K562 (cell line): ENCODE data around the gene RAE1. TPM values are rescaled to one million over a fixed set of nuclear protein-coding genes. Genes with fewer than 3 reads are reported as not detected.

ENCODE experiments used
- CXXC5 ChIP-seq: fragments of 250-450 bp; sonication (Bioruptor Pico); IDR thresholded peaks from 2 replicates; pipeline ENCODE4 v1.8.0; 2022; ENCODE audit warnings: inconsistent platforms, mild to moderate bottlenecking, moderate library complexity
- GTF2E2 ChIP-seq: fragments of 200-800 bp; sonication (Bioruptor generic); IDR thresholded peaks from 2 replicates; pipeline ENCODE4 v1.6.1; 2016; ENCODE audit warnings: missing genetic modification characterization, missing compliant biosample characterization
- MBD2 ChIP-seq: sonication (generic); IDR thresholded peaks from 2 replicates; pipeline ENCODE4 v1.6.1; 2016; ENCODE audit warnings: low read depth, borderline replicate concordance
- MTA3 ChIP-seq: fragments of 450-650 bp; formaldehyde crosslinking; IDR thresholded peaks from 2 replicates; pipeline ENCODE4 v1.6.1; 2017; ENCODE audit warnings: mild to moderate bottlenecking, borderline replicate concordance
- RHOXF2B ChIP-seq: fragments of 250-450 bp; sonication (Bioruptor Pico); conservative IDR thresholded peaks from 2 replicates; pipeline ENCODE4 v1.5.1; 2021
- SRF ChIP-seq, 2 experiments: fragments of 250-450, 450-650 bp in 1 of 2; sonication (Bioruptor Pico) in 1 of 2; sonication (generic) in 1 of 2; formaldehyde crosslinking; IDR thresholded peaks; 2 replicates each; pipeline versions ENCODE4 v1.5.0 to v1.5.1; 2020 to 2022; ENCODE audit warnings: mild to moderate bottlenecking in 1 of 2, missing genetic modification reagents in 1 of 2
- SRSF1 ChIP-seq: fragments of 200-400 bp; formaldehyde crosslinking; IDR thresholded peaks from 2 replicates; pipeline ENCODE4 v1.6.1; 2017; ENCODE audit warnings: mild to moderate bottlenecking, low read depth, low read length, moderate library complexity
- TCF3 ChIP-seq: sonication (generic); formaldehyde crosslinking; IDR thresholded peaks from 2 replicates; pipeline ENCODE4 v1.4.0; 2020; ENCODE audit warnings: mild to moderate bottlenecking, missing genetic modification reagents
- THAP12 ChIP-seq: fragments of 250-450 bp; sonication (Bioruptor Pico); IDR thresholded peaks from 2 replicates; pipeline ENCODE4 v1.9.0; 2021; ENCODE audit warnings: mild to moderate bottlenecking, inconsistent platforms
- XRCC3 ChIP-seq: fragments of 450-650 bp; IDR thresholded peaks from 2 replicates; pipeline ENCODE4 v1.6.1; 2017; ENCODE audit warnings: mild to moderate bottlenecking, moderate library complexity
- YY1 ChIP-seq, 3 experiments: IDR thresholded peaks; 2 replicates each; pipeline ENCODE4 v1.6.1; 2011; ENCODE audit warnings: low read length in 2 of 3, mild to moderate bottlenecking in 2 of 3, moderate library complexity in 2 of 3, borderline replicate concordance in 1 of 3, control low read depth in 1 of 3, low read depth in 1 of 3; ENCODE audit not compliant: insufficient read depth in 3 of 3, insufficient replicate concordance in 2 of 3, control insufficient read depth in 1 of 3, insufficient read length in 1 of 3; ENCODE audit errors: extremely low read depth in 1 of 3
- ZNF212 ChIP-seq: fragments of 450-650 bp; formaldehyde crosslinking; IDR thresholded peaks from 2 replicates; pipeline ENCODE4 v1.4.0; 2020; ENCODE audit warnings: mild to moderate bottlenecking
- ZNF3 ChIP-seq: fragments of 250-450 bp; sonication (Bioruptor Pico); IDR thresholded peaks from 2 replicates; pipeline ENCODE4 v1.5.0; 2021; ENCODE audit warnings: mild to moderate bottlenecking, moderate library complexity
- ZNF311 ChIP-seq: fragments of 250-450 bp; sonication (Bioruptor Pico); IDR thresholded peaks from 2 replicates; pipeline ENCODE4 v1.4.0; 2020; ENCODE audit warnings: mild to moderate bottlenecking, moderate library complexity
- ZNF696 ChIP-seq: fragments of 250-450 bp; sonication (Bioruptor Pico); conservative IDR thresholded peaks from 2 replicates; pipeline ENCODE4 v1.4.0; 2020; ENCODE audit warnings: mild to moderate bottlenecking, moderate library complexity
- ZNF830 ChIP-seq: fragments of 250-450 bp; sonication (Bioruptor Pico); IDR thresholded peaks from 2 replicates; pipeline ENCODE4 v1.5.0; 2021; ENCODE audit warnings: mild to moderate bottlenecking
- ZZZ3 ChIP-seq: fragments of 450-650 bp; IDR thresholded peaks from 2 replicates; pipeline ENCODE4 v1.6.1; 2016; ENCODE audit warnings: antibody characterized with exemption, mild to moderate bottlenecking, moderate library complexity
- polyA plus RNA-seq, 8 experiments: library from polyadenylated mRNA; depleted of rRNA in 4 of 8; stranded (reverse) in 5 of 8; unstranded in 3 of 8; fragments of >200 nt; fragmentation: Nextera tagmentation in 2 of 8; fragmentation: Illumina TruSeq in 1 of 8; extraction: Ambion mirVana in 2 of 8; extraction: Trizol in 1 of 8; gene quantifications; 2 replicates each; pipeline versions ENCODE4 v1.2.1 to v1.2.3, GENCODE V29; 2011 to 2014; ENCODE audit warnings: inconsistent platforms in 1 of 8, missing spikeins in 1 of 8
- total RNA-seq, 7 experiments: library from RNA; depleted of rRNA in 6 of 7; stranded (reverse); fragments of >200 nt in 6 of 7; fragmentation: Illumina TruSeq in 2 of 7; extraction: Trizol in 2 of 7; gene quantifications; 2 replicates each; pipeline versions ENCODE4 v1.2.1 to v1.2.3, GENCODE V29; 2011 to 2021; ENCODE audit warnings: low replicate concordance in 1 of 7
- TF ChIP-seq, protein P1 (sequence below), 2 experiments: IDR thresholded peaks; 2 replicates each; pipeline ENCODE4 v1.6.1; 2012; ENCODE audit warnings: improper control_type of control experiment in 2 of 2, low read depth in 2 of 2, low read length in 2 of 2, borderline replicate concordance in 1 of 2
- TF ChIP-seq, protein P2 (sequence below), 2 experiments: IDR thresholded peaks; 2 replicates each; pipeline ENCODE4 v1.6.1; 2011; ENCODE audit warnings: borderline replicate concordance in 1 of 2, control low read depth in 1 of 2, low read depth in 1 of 2, low read length in 1 of 2, mild to moderate bottlenecking in 1 of 2, mixed read lengths in 1 of 2, moderate library complexity in 1 of 2; ENCODE audit not compliant: insufficient read depth in 1 of 2, insufficient read length in 1 of 2, poor library complexity in 1 of 2, severe bottlenecking in 1 of 2; ENCODE audit errors: extremely low read depth in 1 of 2

RAE1 gene
- total and polyA plus RNA-seq, 9 of the 15 experiments (the other 6 are each of a cell fraction or from before 2014, with no cell fraction given), result 33.7 to 248 (median 77.7) TPM

DNA sequence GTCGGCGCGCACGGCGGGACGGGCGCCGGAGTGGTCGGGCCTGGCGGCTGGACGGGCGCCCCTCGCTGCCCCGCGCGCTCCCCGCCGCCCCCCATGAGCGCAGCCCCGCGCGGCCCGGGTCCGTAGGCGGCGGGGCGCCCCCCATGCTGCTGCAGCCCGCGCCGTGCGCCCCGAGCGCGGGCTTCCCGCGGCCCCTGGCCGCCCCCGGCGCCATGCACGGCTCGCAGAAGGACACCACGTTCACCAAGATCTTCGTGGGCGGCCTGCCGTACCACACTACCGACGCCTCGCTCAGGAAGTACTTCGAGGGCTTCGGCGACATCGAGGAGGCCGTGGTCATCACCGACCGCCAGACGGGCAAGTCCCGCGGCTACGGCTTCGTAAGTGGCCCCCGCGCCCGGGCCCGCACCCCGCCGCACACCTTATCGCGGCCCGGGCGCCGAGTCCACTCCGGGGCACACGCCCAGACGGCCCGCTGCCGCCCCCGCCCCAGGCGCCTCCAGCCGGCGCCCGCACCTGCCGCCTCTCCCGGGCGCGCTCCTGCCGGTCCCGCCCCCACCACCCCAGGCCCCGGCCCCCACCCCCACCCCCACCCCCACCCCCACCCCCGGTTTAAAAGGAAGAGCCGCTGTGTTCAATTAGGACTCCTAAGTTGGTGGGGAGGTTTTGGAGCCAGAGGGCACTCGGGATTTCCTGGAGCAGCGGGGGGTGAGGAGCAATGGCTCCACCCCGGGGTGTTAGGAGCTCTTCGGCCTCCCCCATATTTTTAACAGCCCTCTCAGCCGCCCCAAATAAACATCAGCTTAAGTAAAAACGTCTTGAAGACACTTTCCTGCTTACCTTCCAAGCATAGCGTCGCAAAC lies 40.6 kb downstream of the RAE1 start (continued):
- peak; percentile 53; the same call in 1 of the 2 replicates for TF ChIP-seq THAP12 (CRISPR knock-in tag)
- TF ChIP-seq, protein P1, sequence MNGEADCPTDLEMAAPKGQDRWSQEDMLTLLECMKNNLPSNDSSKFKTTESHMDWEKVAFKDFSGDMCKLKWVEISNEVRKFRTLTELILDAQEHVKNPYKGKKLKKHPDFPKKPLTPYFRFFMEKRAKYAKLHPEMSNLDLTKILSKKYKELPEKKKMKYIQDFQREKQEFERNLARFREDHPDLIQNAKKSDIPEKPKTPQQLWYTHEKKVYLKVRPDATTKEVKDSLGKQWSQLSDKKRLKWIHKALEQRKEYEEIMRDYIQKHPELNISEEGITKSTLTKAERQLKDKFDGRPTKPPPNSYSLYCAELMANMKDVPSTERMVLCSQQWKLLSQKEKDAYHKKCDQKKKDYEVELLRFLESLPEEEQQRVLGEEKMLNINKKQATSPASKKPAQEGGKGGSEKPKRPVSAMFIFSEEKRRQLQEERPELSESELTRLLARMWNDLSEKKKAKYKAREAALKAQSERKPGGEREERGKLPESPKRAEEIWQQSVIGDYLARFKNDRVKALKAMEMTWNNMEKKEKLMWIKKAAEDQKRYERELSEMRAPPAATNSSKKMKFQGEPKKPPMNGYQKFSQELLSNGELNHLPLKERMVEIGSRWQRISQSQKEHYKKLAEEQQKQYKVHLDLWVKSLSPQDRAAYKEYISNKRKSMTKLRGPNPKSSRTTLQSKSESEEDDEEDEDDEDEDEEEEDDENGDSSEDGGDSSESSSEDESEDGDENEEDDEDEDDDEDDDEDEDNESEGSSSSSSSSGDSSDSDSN (IDR thresholded peaks at IDR 0.05; ENCODE audit: borderline replicate concordance in 1 of 2, low read depth in 2 of 2, low read length in 2 of 2), result 0 out of 4 replicates have a peak, but pooled peaks have one; percentile 39 to 67
- TF ChIP-seq GTF2E2 (tag), result no peak
- no peak for TF ChIP-seq ZNF212 (CRISPR knock-in tag)
- TF ChIP-seq ZNF696 (CRISPR knock-in tag), result no peak
- TF ChIP-seq ZNF830, result no peak
- TF ChIP-seq ZZZ3, result no peak
- TF ChIP-seq RHOXF2B (CRISPR knock-in tag), result no peak
- TF ChIP-seq MBD2, result no peak
- TF ChIP-seq TCF3 (CRISPR knock-in tag), result no peak
- TF ChIP-seq YY1 (IDR thresholded peaks at IDR 0.05; ENCODE audit: borderline replicate concordance in 1 of 3, control insufficient read depth in 1 of 3, extremely low read depth in 1 of 3, insufficient read depth in 3 of 3, insufficient read length in 1 of 3, insufficient replicate concordance in 2 of 3, low read depth in 1 of 3, low read length in 2 of 3), result peak in 1 of 3 experiments; percentile 8
- TF ChIP-seq XRCC3, result no peak
- TF ChIP-seq CXXC5, result peak; percentile 69
- no peak for TF ChIP-seq SRSF1
- TF ChIP-seq, protein P2, sequence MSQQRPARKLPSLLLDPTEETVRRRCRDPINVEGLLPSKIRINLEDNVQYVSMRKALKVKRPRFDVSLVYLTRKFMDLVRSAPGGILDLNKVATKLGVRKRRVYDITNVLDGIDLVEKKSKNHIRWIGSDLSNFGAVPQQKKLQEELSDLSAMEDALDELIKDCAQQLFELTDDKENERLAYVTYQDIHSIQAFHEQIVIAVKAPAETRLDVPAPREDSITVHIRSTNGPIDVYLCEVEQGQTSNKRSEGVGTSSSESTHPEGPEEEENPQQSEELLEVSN (IDR thresholded peaks at IDR 0.05; ENCODE audit: borderline replicate concordance in 1 of 2, extremely low read depth in 1 of 2, insufficient read depth in 1 of 2, insufficient read length in 1 of 2, low read depth in 1 of 2, low read length in 1 of 2, poor library complexity in 1 of 2, severe bottlenecking in 1 of 2), result peak in 1 of 2 experiments; percentile 52
- TF ChIP-seq MTA3, result peak; percentile 26
- TF ChIP-seq ZNF3 (CRISPR knock-in tag), result no peak
- TF ChIP-seq SRF (CRISPR knock-in tag; IDR thresholded peaks at IDR 0.05), result no peak
- TF ChIP-seq ZNF311 (CRISPR knock-in tag), result no peak
